ENCODE data around the gene OCIAD2.

The OCIAD2 gene

GRCh38 chr4:48906206-48907173, at the start of gene OCIAD2:
OCIAD2 (minus strand) TSS chr4:48906774; CDS start chr4:48904549, 2,225 bp downstream.
- peaks cover 4% of the 10 kb centered on the region for H3K36me3 ChIP-seq (ENCODE audit: control insufficient read depth, insufficient read depth, low read length)
- TF ChIP-seq CTCF (IDR thresholded peaks at IDR 0.05; ENCODE audit: insufficient read depth, low read length, poor library complexity, severe bottlenecking) = peak; percentile 37
- peak; percentile 79 for DNase-seq (ENCODE audit: extremely low read depth, insufficient read length)
- peak within 1 kb of the TSS; percentile 76 for H3K4me3 ChIP-seq (replicated peaks; ENCODE audit: low read depth, low read length)
- no peaks in the 10 kb centered on the region for H3K27me3 ChIP-seq (replicated peaks; ENCODE audit: control insufficient read depth, insufficient read depth, low read length)

GRCh38 chr4:48954314-48954713, 47.7 kb upstream of the OCIAD2 start:
- TF ChIP-seq CTCF (IDR thresholded peaks at IDR 0.05; ENCODE audit: insufficient read depth, low read length, poor library complexity, severe bottlenecking) = no peak
- no peaks in the 10 kb centered on the region for H3K27me3 ChIP-seq (replicated peaks; ENCODE audit: control insufficient read depth, insufficient read depth, low read length)
- no peak overlapping the region for H3K4me3 ChIP-seq (replicated peaks; ENCODE audit: low read depth, low read length)
- DNase-seq (ENCODE audit: extremely low read depth, insufficient read length) = no peak
- no peaks in the 10 kb centered on the region for H3K36me3 ChIP-seq (ENCODE audit: control insufficient read depth, insufficient read depth, low read length)

- TF ChIP-seq CTCF (IDR thresholded peaks at IDR 0.05; ENCODE audit: insufficient read depth, low read length, poor library complexity, severe bottlenecking) = no peak
- Histone ChIP-seq H3K36me3 (ENCODE audit: control insufficient read depth, insufficient read depth, low read length) (no peaks in the 10 kb centered on the region), H3K4me3 (replicated peaks; ENCODE audit: low read depth, low read length) (no peak overlapping the region), H3K27me3 (replicated peaks; ENCODE audit: control insufficient read depth, insufficient read depth, low read length) (no peaks in the 10 kb centered on the region)
- no peak for DNase-seq (ENCODE audit: extremely low read depth, insufficient read length)
Measured at GRCh38 chr4:48949518-48950219, 43.1 kb upstream of the OCIAD2 start.

- Histone ChIP-seq H3K27me3 (replicated peaks; ENCODE audit: control insufficient read depth, insufficient read depth, low read length) (no peaks in the 10 kb centered on the region), H3K4me3 (replicated peaks; ENCODE audit: low read depth, low read length) (no peak overlapping the region), H3K36me3 (ENCODE audit: control insufficient read depth, insufficient read depth, low read length) (no peaks in the 10 kb centered on the region)
- DNase-seq (ENCODE audit: extremely low read depth, insufficient read length) = no peak
- TF ChIP-seq CTCF (IDR thresholded peaks at IDR 0.05; ENCODE audit: insufficient read depth, low read length, poor library complexity, severe bottlenecking) = no peak
Measured at GRCh38 chr4:48949086-48949485, 42.5 kb upstream of the OCIAD2 start.

- Histone ChIP-seq H3K4me3 (replicated peaks; ENCODE audit: low read depth, low read length) (no peak overlapping the region), H3K36me3 (ENCODE audit: control insufficient read depth, insufficient read depth, low read length) (no peaks in the 10 kb centered on the region), H3K27me3 (replicated peaks; ENCODE audit: control insufficient read depth, insufficient read depth, low read length) (no peaks in the 10 kb centered on the region)
- no peak for DNase-seq (ENCODE audit: extremely low read depth, insufficient read length)
- TF ChIP-seq CTCF (IDR thresholded peaks at IDR 0.05; ENCODE audit: insufficient read depth, low read length, poor library complexity, severe bottlenecking) = peak; percentile 6
Measured at GRCh38 chr4:48947731-48948130, 41.2 kb upstream of the OCIAD2 start.

Measured in GM06990 (cell line).